Mammary epithelial cell (primary cell): ENCODE data around the gene OVCH1.

Experiments
- EZH2 ChIP-seq: IDR thresholded peaks from 2 replicates; pipeline ENCODE4 v1.6.1; 2012; ENCODE audit warnings: low read length, inconsistent platforms, borderline replicate concordance
- TF ChIP-seq, protein P1 (sequence below), 2 donors: IDR thresholded peaks in 1 of 2; conservative IDR thresholded peaks in 1 of 2; 2 replicates each; pipeline ENCODE4 v1.5.1; 2011 to 2012; ENCODE audit warnings: inconsistent platforms in 2 of 2, low read length in 2 of 2, mild to moderate bottlenecking in 2 of 2, control low read depth in 1 of 2, low read depth in 1 of 2; ENCODE audit not compliant: insufficient read depth in 1 of 2; ENCODE audit errors: extremely low read depth in 1 of 2

GRCh38 chr12:29533815-29534489 is 36.5 kb upstream of the OVCH1 start:
- TF ChIP-seq, protein P1, sequence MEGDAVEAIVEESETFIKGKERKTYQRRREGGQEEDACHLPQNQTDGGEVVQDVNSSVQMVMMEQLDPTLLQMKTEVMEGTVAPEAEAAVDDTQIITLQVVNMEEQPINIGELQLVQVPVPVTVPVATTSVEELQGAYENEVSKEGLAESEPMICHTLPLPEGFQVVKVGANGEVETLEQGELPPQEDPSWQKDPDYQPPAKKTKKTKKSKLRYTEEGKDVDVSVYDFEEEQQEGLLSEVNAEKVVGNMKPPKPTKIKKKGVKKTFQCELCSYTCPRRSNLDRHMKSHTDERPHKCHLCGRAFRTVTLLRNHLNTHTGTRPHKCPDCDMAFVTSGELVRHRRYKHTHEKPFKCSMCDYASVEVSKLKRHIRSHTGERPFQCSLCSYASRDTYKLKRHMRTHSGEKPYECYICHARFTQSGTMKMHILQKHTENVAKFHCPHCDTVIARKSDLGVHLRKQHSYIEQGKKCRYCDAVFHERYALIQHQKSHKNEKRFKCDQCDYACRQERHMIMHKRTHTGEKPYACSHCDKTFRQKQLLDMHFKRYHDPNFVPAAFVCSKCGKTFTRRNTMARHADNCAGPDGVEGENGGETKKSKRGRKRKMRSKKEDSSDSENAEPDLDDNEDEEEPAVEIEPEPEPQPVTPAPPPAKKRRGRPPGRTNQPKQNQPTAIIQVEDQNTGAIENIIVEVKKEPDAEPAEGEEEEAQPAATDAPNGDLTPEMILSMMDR (conservative IDR thresholded peaks at IDR 0.05 in 1 of 2, IDR thresholded peaks at IDR 0.05 in 1 of 2; ENCODE audit: extremely low read depth in 1 of 2, insufficient read depth in 1 of 2, low read depth in 1 of 2, low read length in 2 of 2), result no peak
- no peak for TF ChIP-seq EZH2
